Measurements from ENCODE around the gene CAB39L.
"Not testable (repeated sequence)": the region's sequence is repeated elsewhere in the genome, so short reads cannot be mapped to it uniquely, and the experiment has no call there.

The CAB39L gene

DNA sequence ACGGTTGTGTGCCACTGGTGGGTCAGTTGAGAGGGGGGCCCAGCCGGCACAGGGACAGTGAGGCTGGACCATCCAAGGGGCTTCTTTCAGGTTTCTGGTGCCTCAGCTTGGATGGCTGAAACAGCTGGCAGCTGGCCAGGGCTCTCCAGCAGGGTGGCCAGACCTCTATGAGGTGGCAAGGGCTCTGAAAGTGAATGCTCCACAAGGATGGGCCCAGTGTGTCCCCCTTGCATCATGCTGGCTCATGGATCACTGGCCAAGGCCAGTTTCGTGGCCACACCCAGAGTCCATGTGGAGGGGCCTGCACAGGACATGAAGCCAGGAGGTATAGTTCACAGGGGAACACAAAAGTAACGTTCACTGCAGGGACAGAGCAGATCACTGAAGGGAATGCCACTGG, 146.5 kb downstream of the CAB39L start:
- Histone ChIP-seq H3K9me3 (no peaks in the 10 kb centered on the region), H3K4me1 (ENCODE audit: control insufficient read depth in 1 of 2, insufficient read depth in 1 of 2, low read depth in 1 of 2, low read length in 1 of 2) (peaks cover 6 to 8% of the 10 kb centered on the region in 2 experiments), H3K27me3 (no peaks in the 10 kb centered on the region), H3K4me3 (ENCODE audit: low read depth in 1 of 2, low read length in 1 of 2) (no peak overlapping the region), H3K27ac (no peak overlapping the region), H3K36me3 (peaks cover 63% of the 10 kb centered on the region)
- TF ChIP-seq, protein P1, sequence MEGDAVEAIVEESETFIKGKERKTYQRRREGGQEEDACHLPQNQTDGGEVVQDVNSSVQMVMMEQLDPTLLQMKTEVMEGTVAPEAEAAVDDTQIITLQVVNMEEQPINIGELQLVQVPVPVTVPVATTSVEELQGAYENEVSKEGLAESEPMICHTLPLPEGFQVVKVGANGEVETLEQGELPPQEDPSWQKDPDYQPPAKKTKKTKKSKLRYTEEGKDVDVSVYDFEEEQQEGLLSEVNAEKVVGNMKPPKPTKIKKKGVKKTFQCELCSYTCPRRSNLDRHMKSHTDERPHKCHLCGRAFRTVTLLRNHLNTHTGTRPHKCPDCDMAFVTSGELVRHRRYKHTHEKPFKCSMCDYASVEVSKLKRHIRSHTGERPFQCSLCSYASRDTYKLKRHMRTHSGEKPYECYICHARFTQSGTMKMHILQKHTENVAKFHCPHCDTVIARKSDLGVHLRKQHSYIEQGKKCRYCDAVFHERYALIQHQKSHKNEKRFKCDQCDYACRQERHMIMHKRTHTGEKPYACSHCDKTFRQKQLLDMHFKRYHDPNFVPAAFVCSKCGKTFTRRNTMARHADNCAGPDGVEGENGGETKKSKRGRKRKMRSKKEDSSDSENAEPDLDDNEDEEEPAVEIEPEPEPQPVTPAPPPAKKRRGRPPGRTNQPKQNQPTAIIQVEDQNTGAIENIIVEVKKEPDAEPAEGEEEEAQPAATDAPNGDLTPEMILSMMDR (IDR thresholded peaks at IDR 0.05), result no peak

DNA sequence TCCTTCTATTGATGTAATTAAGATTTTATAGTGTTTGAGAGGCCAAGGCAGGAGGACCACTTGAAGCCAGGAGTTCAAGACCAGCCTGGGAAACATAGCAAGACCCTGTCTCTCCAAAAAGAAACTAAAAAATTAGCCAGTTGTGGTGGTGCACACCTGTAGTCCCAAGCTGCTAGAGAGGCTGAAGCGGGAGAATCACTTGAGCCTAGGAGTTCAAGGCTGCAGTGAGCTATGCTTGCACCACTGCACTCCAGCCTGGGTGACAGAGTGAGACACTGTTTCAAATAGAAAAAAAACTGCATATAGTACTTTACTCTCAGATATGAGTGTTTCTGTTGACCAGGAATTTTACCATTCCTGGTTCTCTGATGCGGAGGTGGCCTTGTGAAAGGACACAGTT, 147.2 kb downstream of the CAB39L start:
- TF ChIP-seq, protein P1 (IDR thresholded peaks at IDR 0.05), result no peak
- Histone ChIP-seq H3K27ac (no peak overlapping the region), H3K36me3 (peaks cover 70% of the 10 kb centered on the region), H3K27me3 (no peaks in the 10 kb centered on the region), H3K4me3 (ENCODE audit: low read depth in 1 of 2, low read length in 1 of 2) (no peak overlapping the region), H3K9me3 (no peaks in the 10 kb centered on the region), H3K4me1 (ENCODE audit: control insufficient read depth in 1 of 2, insufficient read depth in 1 of 2, low read depth in 1 of 2, low read length in 1 of 2) (peaks cover 6 to 8% of the 10 kb centered on the region in 2 experiments)

DNA sequence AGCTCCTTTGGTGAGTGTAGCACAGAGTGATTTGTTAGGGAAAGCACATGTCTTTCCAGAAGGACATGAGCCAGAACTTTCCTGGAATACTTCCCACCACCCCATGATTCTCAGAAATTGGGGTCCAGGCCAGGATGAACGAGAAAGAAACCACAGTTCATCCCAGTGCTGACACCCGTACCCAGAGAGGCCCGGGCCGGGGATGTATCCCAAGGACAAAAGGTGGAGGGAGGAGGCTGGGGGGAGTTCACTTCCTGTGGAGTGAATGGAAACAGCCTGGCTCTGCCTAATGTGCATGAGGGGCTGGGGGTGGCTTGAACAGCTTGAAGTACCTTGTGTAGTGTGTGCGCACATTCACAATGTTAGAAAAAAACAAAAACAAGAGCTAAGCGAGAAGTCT, 148.6 kb downstream of the CAB39L start:
- H3K4me3 ChIP-seq (ENCODE audit: low read depth in 1 of 2, low read length in 1 of 2), result no peak overlapping the region
- peaks cover 82% of the 10 kb centered on the region for H3K36me3 ChIP-seq
- no peaks in the 10 kb centered on the region for H3K9me3 ChIP-seq
- no peak overlapping the region for H3K27ac ChIP-seq
- H3K27me3 ChIP-seq, result no peaks in the 10 kb centered on the region
- TF ChIP-seq, protein P1 (IDR thresholded peaks at IDR 0.05), result no peak
- H3K4me1 ChIP-seq (ENCODE audit: control insufficient read depth in 1 of 2, insufficient read depth in 1 of 2, low read depth in 1 of 2, low read length in 1 of 2), result no peaks in the 10 kb centered on the region

DNA sequence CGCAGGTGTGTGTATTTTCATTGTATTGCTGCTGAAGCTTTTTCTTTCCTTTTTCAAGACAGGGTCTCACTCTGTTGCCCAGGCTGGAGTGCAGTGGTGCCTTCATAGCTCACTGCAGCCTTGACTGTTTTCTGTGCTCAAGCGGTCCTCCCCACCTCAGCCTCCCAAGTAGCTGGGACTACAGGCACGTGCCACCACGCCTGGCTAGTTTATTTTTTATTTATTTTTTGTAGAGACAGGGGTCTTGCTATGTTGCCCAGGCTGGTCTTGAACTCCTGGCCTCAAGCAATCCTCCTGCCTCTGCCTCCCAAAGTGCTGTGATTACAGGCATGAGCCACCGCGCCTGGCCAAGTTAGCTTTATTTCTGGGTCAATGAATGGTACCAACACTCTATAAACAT, 149.1 kb downstream of the CAB39L start:
- H3K9me3 ChIP-seq; H3K27ac ChIP-seq; H3K4me1 ChIP-seq (ENCODE audit: control insufficient read depth in 1 of 2, insufficient read depth in 1 of 2, low read depth in 1 of 2, low read length in 1 of 2): not testable (repeated sequence)

DNA sequence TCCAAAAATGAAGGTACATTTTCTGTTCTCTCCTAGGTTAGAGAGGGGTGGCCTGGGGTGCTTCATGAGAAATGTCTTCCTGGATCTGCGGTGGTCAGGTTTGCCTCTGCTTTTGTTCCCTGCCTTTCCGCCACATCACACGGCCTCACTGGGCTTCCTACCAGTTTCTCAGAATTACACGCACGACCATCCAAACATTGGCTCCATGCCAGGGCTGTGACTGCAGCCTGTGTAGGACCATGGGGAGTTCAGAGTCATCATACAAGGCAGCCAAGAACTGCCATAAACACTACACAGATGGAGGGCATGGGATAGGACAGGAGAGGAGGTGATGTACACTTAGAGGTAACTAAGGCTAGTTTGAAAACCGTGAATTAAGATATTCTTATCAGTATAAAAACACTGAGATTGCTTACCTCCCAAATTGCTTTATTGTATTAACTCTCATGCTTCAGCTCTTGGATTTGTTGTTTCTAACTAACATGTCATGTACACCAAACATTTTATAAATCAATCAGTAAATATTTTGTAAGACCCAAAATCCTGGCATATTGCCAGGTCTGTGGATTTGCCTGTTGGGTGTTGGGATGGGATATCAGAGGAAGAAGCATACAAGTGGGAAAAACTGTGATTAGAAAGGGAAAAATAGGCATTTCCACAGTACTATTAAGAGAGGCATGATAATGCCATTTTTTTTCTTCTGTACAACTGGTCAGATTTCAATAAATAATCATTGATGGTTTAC, 150.9 kb downstream of the CAB39L start:
- peaks cover 85% of the 10 kb centered on the region for H3K36me3 ChIP-seq
- H3K9me3 ChIP-seq, result no peaks in the 10 kb centered on the region
- TF ChIP-seq, protein P1 (IDR thresholded peaks at IDR 0.05), result no peak
- no peaks in the 10 kb centered on the region for H3K27me3 ChIP-seq
- no peak overlapping the region for H3K4me3 ChIP-seq (ENCODE audit: low read depth in 1 of 2, low read length in 1 of 2)
- H3K4me1 ChIP-seq (ENCODE audit: control insufficient read depth in 1 of 2, insufficient read depth in 1 of 2, low read depth in 1 of 2, low read length in 1 of 2), result no peaks in the 10 kb centered on the region
- no peak overlapping the region for H3K27ac ChIP-seq

More for the DNA sequence above, 149.1 kb downstream of the CAB39L start:
- H3K4me3 ChIP-seq (ENCODE audit: low read depth in 1 of 2, low read length in 1 of 2); H3K27me3 ChIP-seq: not testable (repeated sequence)
- peaks cover 80% of the 10 kb centered on the region for H3K36me3 ChIP-seq

DNA sequence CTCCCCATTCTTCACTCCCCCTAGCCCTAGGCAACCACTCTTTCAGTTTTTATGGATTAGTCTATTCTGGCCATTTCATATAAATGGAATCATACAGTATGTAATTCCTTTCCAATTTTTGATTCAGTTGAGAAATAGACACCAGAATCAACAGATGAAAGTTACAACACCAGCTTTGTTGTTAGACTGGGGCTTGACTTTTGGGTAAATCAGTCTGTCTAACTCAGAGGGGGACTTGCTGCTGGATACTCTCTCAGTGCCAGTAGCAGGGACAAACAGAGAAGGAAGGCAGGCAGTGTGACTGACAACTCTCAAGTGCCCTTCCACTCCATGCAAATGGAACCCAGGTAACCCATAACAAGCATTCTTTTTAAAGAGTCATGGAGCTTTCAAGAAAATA, 155.4 kb downstream of the CAB39L start:
- no peaks in the 10 kb centered on the region for H3K27me3 ChIP-seq
- H3K4me3 ChIP-seq (ENCODE audit: low read depth in 1 of 2, low read length in 1 of 2), result no peak overlapping the region
- no peaks in the 10 kb centered on the region for H3K4me1 ChIP-seq (ENCODE audit: control insufficient read depth in 1 of 2, insufficient read depth in 1 of 2, low read depth in 1 of 2, low read length in 1 of 2)
- H3K9me3 ChIP-seq, result no peaks in the 10 kb centered on the region
- peaks cover 84% of the 10 kb centered on the region for H3K36me3 ChIP-seq
- no peak overlapping the region for H3K27ac ChIP-seq
- TF ChIP-seq, protein P1 (IDR thresholded peaks at IDR 0.05), result no peak

Measured in neutrophil (primary cell).